ENCODE measurements around the gene SF1. TPM values are rescaled to one million over a fixed set of nuclear protein-coding genes. Genes with fewer than 3 reads are reported as not detected.

Gene SF1
- total RNA-seq, 2 donors from 2014 or later = 196 to 213 TPM

DNA sequence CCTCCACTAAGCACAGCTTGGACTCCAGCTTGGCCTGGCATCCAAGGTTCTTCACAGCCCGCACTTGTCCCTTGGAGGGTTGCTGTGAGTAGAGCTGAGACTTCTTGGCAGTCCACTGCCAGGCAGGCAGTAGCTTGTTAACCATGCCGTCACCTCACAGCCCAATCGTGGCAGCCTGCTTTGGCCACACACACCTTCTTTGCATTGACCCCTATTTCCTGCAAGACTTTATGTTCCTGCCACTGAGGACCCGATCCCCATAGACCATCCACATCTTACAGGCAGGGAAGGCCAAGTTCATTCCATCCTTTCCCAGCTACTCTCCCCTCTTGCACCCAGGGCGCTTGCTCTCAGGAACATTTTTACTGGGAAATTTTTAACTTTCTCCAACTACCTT, 16.1 kb downstream of the SF1 start:
- Histone ChIP-seq H3K27ac (peak overlapping the region; percentile 75 to 83), H3K9me3 (no peaks in the 10 kb centered on the region), H3K27me3 (no peaks in the 10 kb centered on the region), H3K4me1 (peaks cover 2 to 67% of the 10 kb centered on the region in 2 donors), H3K36me3 (peaks cover 45% of the 10 kb centered on the region), H3K4me3 (no peak overlapping the region)
- TF ChIP-seq, protein P1, sequence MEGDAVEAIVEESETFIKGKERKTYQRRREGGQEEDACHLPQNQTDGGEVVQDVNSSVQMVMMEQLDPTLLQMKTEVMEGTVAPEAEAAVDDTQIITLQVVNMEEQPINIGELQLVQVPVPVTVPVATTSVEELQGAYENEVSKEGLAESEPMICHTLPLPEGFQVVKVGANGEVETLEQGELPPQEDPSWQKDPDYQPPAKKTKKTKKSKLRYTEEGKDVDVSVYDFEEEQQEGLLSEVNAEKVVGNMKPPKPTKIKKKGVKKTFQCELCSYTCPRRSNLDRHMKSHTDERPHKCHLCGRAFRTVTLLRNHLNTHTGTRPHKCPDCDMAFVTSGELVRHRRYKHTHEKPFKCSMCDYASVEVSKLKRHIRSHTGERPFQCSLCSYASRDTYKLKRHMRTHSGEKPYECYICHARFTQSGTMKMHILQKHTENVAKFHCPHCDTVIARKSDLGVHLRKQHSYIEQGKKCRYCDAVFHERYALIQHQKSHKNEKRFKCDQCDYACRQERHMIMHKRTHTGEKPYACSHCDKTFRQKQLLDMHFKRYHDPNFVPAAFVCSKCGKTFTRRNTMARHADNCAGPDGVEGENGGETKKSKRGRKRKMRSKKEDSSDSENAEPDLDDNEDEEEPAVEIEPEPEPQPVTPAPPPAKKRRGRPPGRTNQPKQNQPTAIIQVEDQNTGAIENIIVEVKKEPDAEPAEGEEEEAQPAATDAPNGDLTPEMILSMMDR (IDR thresholded peaks at IDR 0.05) = no peak
- DNase-seq (ENCODE audit: low spot score) = no peak

DNA sequence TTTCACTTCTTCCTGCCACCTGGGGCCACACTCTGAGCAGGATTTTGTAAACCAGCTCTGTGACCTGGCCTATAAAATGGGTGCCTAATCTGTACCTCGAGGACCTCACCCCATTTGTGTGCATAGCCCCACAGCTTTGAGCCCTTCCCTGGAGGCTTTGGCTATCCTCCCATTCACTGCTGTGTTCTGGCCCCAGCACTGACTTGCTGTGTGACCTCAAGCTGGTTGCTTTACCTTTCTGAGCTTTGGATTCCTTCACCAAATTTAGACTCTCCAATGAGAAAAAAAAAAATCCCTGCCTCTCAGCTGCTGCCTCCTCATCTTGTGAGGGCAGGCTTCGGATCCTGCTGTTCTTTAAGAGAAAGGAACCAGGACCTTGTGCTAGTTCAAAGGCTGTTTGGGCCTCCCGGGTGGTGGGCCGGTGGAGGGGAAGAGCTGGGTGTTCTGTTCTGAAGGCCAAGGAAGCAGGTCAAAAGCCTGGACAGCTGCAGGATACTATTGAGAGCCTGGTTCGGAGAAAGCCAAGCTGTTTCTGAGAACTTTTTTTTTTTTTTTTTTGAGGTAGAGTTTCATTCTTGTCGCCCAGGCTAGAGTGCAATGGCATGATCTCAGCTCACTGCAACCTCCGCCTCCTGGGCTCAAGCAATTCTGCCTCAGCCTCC, 17.5 kb downstream of the SF1 start:
- no peak overlapping the region for H3K4me3 ChIP-seq
- TF ChIP-seq, protein P1 (IDR thresholded peaks at IDR 0.05) = no peak
- no peaks in the 10 kb centered on the region for H3K27me3 ChIP-seq
- DNase-seq (ENCODE audit: low spot score) = no peak
- peaks cover 31% of the 10 kb centered on the region for H3K36me3 ChIP-seq
- peaks cover 2 to 66% of the 10 kb centered on the region in 2 donors for H3K4me1 ChIP-seq
- peak overlapping the region; percentile 81 to 83 for H3K27ac ChIP-seq
- no peaks in the 10 kb centered on the region for H3K9me3 ChIP-seq

DNA sequence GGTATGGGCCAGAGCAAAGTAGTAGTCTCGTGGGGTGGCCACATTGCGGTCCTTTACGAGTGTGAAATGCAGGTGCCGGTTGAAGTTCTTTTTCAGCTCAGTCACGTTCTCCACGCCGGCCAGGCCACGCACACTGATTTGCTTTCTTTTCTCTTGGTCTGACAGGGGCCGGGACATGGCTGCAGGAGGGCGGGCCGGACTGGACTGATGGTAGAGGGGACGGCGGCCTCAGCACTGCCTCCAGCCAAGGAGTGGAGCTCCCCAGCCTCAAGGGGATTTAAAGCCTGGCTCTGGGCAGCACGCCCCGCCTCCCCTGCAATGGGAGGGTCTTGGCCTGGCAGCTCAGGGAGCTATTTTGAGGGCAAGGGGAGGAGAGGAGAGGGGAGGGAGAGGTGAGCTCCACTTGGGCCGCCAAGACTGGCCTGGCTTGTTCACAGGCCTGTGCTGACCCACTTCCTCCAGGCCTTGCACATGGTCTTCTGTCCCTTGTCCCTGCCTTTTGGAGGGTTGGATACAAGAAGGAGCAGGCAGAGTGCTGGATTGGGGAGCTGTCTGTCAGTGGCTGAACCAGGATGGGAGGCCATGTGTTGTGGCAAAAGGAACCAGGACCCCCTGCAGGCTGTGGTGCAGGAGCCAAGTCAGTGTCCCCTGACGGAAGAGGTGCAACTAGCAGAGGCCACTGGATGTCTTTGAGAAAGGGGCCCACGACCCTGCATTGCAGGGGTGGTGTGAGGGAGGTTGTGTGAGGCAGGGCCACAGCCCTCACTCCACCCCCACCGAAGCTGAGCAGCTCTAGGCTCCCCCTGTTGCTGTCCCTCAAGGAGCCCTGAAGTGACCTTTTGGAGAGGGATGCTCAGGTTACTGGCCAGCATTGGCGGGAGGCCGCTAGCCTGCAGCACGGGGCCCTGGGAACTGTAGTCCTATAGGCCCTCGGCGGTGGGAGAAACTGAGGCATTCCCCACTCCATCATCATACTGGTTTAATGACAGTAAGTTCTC, 18.3 kb downstream of the SF1 start, which contains the start of gene PYGM:
Gene PYGM, minus strand, starts transcription at position 253 of the 998 bp plus-strand sequence. Its CDS starts 76 bp downstream, at position 177.
- Histone ChIP-seq H3K4me3 (peak within 1 kb of the TSS; percentile 31 to 46), H3K36me3 (peaks cover 23% of the 10 kb centered on the region), H3K27me3 (no peaks in the 10 kb centered on the region), H3K4me1 (peaks cover 2 to 65% of the 10 kb centered on the region in 2 donors), H3K9me3 (no peaks in the 10 kb centered on the region), H3K27ac (peak within 1 kb of the TSS; percentile 81 to 83)
- DNase-seq (ENCODE audit: low spot score) = peak; percentile 81
- TF ChIP-seq, protein P1 (IDR thresholded peaks at IDR 0.05) = no peak

DNA sequence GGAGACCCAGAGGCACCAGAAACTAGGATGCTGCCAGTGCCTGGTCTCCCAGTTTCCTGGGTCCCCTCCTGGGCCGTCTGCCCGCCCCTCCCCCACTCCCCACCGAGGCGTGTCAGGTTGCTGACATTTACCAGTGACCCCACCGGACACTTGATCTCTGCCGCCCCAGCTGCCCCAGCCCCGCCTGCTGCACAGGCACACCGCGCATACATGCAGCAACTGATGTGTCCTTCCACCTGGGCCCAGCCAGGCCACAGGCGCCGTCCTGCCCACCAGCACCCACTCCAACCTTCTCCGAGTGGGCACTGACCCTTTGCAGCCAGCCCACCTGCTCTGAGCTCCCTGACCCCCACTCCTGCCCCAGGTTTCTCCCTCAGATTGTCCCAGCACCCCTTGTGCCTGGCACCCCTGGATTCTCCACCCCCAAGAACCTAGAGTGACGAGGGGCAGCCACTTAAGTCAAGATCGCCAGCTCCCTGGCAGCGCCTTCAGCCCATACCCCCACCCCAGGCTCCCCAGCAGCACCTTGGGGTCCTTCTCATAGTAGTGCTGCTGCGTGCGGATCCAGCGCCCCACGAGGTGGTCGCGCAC, 19.1 kb downstream of the SF1 start:
- H3K27ac ChIP-seq = peak overlapping the region; percentile 81 to 83
- DNase-seq (ENCODE audit: low spot score) = no peak
- peaks cover 15% of the 10 kb centered on the region for H3K36me3 ChIP-seq
- H3K27me3 ChIP-seq = no peaks in the 10 kb centered on the region
- H3K9me3 ChIP-seq = no peaks in the 10 kb centered on the region
- H3K4me1 ChIP-seq = peaks cover 2 to 57% of the 10 kb centered on the region in 2 donors
- TF ChIP-seq, protein P1 (IDR thresholded peaks at IDR 0.05) = no peak
- peak overlapping the region; percentile 31 to 46 for H3K4me3 ChIP-seq

DNA sequence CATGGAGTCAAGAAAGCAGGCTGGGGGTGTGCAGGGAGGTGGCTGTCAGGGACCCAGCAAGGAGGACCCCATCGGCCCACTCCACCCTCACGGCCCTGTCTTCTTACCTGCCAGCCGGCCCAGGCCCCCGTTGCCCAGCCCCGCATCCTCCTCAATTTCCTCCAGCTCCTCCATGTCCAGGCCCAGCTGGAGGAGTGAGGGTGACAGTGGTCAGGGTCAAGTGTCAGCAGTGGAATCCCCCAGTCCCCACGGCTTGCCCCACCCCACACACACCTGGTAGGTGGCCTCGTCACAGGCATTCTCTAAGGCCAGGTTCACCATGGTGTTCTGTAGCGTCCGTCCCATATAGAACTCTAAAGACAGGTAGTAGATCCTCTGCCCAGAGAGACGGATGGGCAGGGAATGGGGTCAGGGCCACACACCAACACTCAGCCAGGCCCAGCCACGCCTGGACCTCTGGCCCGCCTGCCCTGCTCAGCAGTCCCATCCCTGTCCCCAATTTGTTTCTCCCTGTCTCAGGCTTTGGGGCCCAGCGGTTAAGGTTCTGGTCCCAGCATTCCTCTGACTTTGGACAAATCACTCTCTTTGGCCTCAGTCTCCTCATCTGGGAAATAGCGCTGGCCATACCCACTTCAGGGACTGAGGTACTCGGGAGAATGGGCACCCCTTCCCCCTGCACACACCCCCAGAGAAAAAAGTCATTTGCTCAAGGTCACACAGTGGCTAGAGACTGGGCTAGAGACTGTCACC, 19.8 kb downstream of the SF1 start:
- Histone ChIP-seq H3K9me3 (no peaks in the 10 kb centered on the region), H3K36me3 (peaks cover 8% of the 10 kb centered on the region), H3K27ac (peak overlapping the region; percentile 81 to 83), H3K4me1 (peaks cover 2 to 50% of the 10 kb centered on the region in 2 donors), H3K27me3 (no peaks in the 10 kb centered on the region), H3K4me3 (peak overlapping the region in 1 of 2 donors; percentile 46)
- TF ChIP-seq, protein P1 (IDR thresholded peaks at IDR 0.05) = no peak
- DNase-seq (ENCODE audit: low spot score) = no peak
